Renal cortical epithelial cell (primary cell): ENCODE results near the gene REEP6. TPM values are rescaled to one million over a fixed set of nuclear protein-coding genes. Genes with fewer than 3 reads are reported as not detected.
"Not testable (repeated sequence)": the region's sequence is repeated elsewhere in the genome, so short reads cannot be mapped to it uniquely, and the experiment has no call there.

Experiments
- DNase-seq: peaks from one replicate; pipeline ENCODE4 v3.0.0-alpha.2; 2011; ENCODE audit warnings: low read depth
- total RNA-seq: library from RNA; depleted of rRNA; stranded (reverse); fragments of >200 nt; gene quantifications from 2 replicates; pipeline ENCODE4 v1.2.3, GENCODE V29; 2014

Gene REEP6
- total RNA-seq, 1 donor from 2014 or later: 8.7 TPM

DNA sequence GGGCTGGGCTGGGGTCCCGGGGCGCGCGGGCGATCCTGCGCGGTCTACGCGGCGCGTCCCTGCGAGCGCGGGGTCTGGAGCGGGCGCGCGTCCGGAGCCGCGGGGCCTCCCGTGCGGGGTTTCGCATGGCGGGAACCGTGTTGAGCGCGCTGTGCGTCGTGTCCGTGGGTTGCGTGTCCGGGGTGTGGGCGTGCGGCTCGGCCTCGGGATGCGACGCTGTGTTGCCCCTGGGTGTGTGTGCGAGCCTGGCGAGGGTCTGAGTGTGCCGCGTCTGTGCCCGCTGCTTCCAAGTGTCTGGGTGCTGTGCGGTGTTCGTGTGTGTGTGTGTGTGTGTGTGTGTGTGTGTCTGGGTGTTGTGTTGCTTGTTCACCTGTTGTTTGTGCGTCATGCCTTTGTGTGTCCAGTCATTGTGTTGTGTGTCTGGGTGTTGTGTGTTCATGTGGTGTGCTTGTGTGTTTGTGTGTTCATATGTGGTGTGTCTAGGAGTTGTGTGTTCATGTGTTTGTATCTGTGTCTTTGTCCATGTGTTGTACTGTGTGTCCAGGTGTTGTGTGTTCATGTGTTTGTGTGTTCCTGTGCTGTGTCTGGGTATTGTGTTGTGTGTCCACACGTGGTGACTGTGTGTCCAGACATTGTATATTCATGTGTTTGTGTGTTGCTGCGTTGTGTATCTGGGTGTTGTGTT lies 33.4 kb downstream of the REEP6 start:
- DNase-seq: no peak

DNA sequence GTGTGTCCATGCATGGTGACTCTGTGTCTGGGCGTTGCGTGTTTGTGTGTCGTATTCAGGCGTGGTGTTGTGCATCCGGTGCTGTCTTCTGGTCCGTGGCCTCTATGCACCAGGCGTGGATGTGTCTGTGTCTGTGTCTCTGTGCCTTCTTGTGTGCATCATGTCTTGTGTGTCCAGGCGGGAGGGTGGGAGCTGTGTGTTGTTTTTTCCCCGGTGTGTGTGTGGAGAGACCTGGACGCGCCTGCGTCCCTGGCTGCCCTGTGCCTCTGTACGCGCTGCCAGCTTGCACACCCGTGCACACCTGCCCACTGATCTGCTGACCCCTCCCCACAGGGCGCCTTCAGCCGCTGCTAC lies 34.0 kb downstream of the REEP6 start:
- DNase-seq: no peak

DNA sequence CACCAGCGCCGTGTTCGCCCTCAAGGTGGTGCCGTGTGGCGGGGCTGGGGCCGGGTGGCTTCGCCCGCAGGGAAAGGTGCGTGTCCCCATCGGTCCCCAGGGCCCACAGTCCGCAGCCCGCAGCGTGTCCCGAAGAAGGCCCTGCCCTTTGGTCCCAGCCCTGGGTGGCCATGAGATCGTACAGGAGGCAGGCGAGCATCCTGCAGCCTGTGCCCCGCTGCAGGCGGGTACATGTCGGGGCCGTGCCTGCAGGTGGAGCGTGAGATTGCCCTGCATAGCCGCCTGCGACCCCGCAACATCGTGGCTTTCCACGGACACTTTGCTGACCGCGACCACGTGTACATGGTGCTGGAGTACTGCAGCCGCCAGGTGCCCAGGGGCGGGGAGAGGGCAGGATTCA lies 34.4 kb downstream of the REEP6 start:
- DNase-seq: no peak

DNA sequence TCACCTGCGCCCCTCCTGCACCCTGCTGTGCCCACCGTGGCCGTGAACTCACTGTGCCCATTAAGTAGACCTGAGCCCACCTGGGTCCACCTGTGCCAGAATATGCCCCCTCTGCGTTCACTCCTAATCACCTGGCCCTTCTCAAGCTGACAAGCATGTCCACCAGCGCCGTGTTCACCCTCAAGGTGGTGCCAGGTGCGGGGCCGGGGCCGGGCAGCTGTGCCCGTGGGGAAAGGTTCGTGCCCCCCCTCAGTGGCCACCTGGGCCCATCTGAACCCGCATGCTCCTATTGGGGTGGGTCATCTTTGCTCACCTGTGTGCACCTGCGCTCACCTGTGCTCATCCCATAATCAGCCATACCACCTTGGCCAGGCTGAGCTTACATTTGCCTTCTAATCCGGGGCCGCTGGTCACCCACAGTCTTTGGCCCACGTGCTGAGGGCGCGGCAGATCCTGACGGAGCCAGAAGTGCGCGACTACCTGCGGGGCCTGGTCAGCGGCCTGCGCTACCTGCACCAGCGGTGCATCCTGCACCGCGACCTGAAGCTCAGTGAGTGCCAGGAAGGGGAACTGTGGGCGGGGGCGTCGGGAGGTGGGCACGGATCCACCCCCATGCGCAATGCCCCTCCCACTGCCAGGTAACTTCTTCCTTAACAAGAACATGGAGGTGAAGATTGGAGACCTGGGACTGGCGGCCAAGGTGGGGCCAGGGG lies 35.2 kb downstream of the REEP6 start:
- DNase-seq: no peak

DNA sequence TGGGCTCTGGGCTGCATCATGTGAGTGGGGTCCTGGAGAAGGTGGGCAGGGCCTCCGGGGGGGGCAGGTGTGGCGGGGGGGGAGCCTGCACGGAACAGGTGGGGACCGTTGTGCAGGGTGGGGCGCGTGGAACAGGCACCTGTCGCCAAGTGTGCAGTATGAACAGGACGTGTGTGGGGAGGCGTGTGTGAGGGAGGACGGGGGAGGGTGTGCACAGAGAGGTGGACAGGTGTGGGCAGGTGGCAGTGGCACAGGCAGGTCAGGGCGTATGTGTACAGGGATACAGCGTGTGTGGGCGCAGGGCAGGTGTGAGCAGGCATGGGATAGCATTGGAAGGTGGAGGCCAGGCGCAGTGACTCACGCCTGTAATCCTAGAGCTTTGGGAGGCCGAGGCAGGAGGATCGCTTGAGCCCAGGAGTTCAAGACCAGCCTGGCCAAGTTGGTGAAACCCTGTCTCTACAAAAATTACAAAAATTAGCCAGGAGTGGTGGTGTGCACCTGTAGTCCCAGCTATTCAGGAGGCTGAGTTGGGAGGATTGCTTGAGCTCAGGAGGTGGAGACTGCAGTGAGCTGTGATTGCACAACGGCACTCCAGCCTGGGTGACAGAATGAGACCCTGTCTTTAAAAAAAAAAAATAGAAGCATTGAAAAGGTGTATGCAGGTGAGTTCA lies 36.1 kb downstream of the REEP6 start:
- no peak for DNase-seq

DNA sequence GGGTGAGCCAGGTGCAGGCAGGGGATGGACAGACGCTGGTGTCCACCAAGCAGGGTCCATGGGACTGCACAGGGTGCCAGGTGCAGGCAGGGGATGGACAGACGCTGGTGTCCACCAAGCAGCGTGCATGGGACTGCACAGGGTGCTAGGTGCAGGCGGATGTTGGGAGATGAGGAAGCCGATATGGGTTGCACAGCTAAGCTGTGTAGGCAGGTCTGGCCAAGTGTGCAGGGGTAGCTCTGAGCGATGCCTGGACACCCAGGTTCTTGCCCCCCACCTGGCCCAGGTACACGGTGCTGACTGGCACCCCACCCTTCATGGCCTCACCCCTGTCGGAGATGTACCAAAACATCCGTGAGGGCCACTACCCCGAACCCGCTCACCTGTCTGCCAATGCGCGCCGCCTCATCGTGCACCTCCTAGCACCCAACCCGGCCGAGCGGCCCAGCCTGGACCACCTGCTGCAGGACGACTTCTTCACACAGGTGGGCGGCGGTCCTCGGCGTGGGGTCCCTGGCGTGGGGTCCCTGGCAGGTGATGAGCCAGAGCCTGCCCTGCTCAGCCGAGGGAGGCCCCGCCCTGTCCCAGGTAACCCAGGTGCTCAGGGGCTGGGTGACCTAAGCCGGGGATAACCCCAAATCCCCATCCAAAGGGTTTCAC lies 36.8 kb downstream of the REEP6 start:
- no peak for DNase-seq

DNA sequence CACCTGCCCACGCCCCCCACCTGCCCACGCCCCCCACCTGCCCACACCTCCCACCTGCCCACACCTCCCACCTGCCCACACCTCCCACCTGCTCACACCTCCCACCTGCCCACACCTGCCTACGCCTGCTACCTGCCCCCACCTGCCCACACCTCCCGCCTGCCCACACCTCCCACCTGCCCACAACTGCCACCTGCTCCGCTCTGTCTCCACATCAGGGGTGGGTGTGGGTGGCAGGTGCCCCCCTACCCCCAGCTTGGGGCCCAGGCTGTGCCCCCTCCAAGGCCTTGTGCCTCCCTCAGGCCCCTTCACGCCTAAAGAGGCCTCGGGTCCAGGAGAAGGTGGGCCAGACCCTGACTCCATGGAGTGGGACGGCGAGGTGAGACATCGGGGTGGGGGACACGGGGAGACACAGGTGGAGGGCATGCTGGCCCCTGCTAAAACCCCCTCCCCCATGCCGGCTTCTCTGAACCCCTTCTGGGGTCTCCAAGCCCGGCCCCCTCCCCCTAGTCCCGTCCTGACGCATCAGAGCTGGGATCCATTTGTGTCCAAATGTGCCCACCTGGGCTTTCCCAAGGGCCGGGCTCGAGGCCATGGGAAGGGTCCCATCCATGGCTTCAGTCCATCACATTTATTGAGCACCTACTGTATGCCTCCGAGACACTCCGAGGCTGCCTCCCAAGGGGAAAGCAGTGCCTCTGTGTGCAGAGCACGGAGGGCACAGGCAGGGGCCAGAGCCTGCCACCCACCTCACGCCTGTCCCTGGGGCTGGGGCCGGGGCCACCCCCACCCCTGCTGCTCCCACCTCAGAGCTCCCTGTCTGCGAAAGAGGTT lies 37.8 kb downstream of the REEP6 start:
- no peak for DNase-seq

DNA sequence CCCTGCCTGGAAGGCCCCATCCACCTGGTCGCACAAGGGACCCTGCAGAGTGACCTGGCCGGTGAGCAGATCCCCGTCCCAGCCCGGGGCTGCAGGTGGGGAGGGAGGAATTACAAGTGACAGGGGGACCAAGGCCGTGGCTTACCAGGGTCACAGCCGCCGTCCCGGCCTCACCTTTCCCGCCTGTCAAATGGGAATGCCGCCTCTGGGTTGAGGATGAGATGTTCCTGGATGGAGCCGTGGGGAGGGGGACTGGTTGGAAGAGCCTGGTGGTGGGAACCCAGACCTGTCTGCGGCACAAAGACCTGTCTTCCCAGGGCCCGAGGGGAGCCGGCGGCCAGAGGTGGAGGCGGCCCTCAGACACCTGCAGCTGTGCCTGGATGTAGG lies 38.4 kb downstream of the REEP6 start:
- no peak for DNase-seq

DNA sequence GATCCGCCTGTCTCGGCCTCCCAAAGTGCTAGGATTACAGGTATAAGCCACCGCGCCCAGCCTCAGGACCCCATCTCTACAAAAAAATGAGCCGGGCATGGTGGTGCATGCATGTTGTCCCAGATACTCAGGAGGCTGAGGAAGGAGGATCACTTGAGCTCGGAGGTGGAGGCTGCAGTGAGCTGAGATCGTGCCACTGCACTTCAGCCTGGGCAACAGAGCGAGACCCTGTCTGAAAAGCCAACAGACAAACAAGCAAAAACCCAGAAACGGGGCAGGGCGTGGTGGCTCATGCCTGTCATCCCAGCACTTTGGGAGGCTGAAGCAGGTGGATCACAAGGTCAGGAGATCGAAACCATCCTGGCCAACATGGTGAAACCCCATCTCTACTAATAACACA lies 39.9 kb downstream of the REEP6 start:
- DNase-seq: not testable (repeated sequence)

DNA sequence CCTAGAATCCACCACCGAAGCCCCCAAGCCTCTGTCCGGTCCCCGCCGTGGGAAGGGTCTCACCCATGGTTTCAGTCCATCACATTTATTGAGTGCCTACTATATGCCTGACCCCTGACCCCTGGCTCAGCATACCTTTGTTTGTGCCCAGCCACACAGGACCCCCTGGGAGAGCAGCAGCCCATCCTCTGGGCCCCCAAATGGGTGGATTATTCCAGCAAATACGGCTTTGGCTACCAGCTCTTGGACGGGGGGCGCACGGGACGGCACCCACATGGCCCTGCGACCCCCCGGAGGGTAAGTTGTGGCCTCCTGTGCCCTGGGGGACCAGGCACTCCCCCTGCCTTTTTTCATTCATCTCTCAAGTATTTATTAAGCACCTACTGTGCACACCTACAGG lies 40.6 kb downstream of the REEP6 start:
- DNase-seq: no peak

DNA sequence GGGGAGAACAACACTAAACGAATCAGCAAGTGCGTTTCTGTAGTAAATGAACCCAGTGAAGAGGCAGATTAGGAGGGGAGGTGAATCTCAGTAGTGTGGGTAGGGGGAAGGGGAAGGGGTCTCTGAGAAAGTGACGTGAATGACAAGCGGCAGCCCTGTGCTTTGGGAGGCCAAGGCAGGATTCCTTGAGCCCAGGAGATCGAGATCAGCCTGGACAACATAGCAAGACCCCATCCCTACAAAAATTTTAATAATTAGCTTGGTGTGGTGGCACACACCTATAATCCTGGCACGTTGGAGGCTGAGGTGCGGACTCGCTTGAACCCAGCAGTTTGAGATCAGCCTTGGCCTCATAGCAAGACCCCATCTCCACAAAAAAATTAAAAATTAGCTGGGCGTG lies 41.0 kb downstream of the REEP6 start:
- no peak for DNase-seq

DNA sequence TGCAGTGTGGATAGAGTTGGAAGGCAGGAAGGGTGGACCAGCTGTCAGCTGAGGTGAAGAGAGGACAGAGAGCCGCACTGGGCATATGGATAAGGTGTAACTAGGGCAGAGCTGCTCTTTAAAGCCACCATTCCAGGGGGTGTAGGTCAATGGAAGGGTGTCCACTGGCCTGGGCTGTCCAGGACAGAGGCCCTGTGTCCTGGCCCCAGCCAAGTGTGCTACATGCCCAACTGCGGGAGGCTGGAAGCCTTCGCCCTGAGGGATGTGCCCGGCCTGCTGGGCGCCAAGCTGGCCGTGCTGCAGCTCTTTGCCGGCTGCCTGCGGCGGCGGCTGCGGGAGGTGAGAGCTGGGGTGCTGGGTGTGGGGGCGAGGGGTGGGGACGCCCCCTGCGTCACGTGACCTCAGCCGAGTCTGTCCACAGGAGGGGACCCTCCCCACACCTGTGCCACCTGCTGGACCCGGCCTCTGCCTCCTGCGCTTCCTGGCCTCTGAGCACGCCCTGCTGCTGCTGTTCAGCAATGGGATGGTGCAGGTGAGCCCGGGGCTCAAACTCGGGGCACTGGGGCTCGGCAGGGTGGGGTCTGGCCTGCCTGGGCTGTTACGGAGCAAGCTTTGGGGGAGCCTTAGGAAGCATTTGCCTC lies 42.6 kb downstream of the REEP6 start:
- DNase-seq: no peak

DNA sequence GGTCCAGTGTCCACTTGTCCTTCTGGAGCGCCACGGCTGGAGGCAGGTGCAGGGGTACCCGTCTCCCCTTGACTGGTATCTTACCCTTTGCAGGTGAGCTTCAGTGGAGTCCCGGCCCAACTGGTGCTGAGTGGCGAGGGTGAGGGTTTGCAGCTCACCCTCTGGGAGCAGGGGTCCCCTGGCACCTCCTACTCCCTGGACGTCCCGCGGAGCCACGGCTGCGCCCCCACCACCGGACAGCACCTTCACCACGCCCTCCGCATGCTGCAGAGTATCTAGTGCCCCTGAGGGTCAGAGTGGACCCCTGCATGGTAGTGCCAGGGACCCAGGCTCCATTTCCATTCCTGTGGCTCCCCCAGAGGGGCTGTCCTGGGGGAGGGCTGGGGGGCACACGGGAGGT lies 44.0 kb downstream of the REEP6 start:
- no peak for DNase-seq

DNA sequence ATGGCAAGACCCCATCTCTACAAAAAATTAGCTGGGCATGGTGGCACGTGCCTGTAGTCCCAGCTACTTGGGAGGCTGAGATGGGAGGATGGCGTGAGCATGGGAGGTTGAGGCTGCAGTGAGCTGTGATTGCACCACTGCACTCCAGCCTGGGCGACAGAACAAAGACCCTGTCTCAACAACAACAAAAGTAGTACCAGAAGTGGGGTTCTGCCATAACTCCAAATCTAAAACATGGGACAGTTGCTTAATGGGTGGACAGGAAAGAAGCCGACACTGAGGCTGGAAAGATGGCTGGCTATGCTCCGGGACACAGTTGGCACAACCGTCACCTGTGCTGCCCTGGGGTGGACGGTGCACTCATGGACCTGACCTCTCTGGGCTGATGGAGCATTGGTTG lies 44.7 kb downstream of the REEP6 start:
- DNase-seq: not testable (repeated sequence)

DNA sequence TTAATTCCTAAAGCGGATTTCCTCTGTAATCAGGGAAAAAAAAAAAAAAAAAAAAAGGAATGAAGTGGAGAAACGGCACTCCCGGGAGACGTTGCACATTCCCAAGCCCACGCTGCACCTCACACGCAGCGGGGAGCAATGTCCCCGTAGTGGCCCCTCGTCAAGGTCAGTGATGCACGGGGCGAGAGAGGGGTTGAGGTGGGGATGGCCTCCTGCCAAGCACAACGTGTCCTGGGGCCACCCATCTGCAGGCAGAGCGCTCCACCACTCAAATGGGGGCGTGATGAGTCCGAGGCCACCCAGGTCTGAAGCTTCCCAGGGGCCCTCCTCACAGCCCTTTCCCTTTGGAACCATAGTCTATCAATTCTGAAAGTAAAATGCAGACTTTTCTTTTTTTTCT lies 48.0 kb downstream of the REEP6 start:
- DNase-seq: no peak

DNA sequence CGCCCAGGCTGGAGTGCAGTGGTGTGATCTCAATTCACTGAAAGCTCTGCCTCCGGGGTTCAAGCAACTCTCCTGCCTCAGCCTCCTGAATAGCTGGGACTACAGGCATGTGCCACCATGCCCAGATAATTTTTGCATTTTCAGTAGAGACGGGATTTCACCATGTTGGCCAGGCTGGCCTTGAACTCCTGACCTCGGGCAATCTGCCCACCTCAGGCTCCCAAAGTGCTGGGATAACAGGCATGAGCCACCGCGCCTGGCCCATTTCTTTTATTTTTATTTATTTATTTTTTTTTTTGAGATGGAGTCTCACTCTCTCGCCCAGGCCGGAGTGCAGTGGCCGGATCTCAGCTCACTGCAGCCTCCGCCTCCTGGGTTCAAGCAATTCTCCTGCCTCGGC lies 48.8 kb downstream of the REEP6 start:
- not testable (repeated sequence) for DNase-seq

DNA sequence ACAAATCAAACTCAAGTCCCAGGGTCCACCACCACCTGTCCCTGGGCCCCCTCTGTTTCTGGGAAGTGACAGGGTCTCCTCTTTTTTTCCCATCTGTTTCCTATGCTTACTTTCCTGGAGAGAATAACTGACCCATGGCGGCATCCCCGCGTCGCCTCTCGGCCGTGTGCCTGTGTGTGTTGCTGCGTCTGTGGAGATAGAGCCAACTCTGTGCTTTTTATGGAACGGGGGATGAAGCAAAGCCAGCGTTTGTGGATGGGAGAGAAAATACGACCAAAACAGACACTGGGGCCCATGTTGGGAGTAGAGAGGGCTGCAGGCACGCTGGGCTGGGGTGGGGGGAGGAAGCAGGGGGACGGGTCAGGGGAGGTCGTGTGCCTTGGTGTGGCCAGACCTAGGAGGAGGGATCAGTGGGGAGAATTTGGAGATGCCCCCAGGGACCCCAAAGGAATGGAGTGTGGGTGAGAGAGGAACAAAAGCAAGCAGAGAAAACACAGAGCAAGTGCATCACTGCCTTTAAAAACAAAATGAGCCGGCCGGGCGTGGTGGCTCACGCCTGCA lies 49.5 kb downstream of the REEP6 start:
- no peak for DNase-seq
